ENCODE data around the gene WASL. TPM values are rescaled to one million over a fixed set of nuclear protein-coding genes. Genes with fewer than 3 reads are reported as not detected.

The WASL gene
- total RNA-seq, 1 experiment from 2014 or later = 8.5 TPM

GRCh38 chr7:123679614-123680013 lies 69.2 kb downstream of the WASL start:
- H3K27me3 ChIP-seq (ENCODE audit: low read length) = no peaks in the 10 kb centered on the region
- H3K36me3 ChIP-seq (ENCODE audit: low read depth, low read length) = peaks cover 17% of the 10 kb centered on the region; the same call in 1 of the 2 replicates
- H3K4me1 ChIP-seq (ENCODE audit: insufficient read depth, low read length) = no peaks in the 10 kb centered on the region
- no peak overlapping the region for H3K4me3 ChIP-seq (ENCODE audit: low read length)
- H3K9me2 ChIP-seq (replicated peaks; ENCODE audit: low read length) = no peaks in the 10 kb centered on the region
- intact Hi-C loops (cut with micrococcal nuclease) = loop anchor here (5.0 kb wide), 2 partner anchors 92 to 103 kb away; no protein-coding TSS in a partner anchor
- H3K9ac ChIP-seq (ENCODE audit: low read length) = no peak overlapping the region
- H2AFZ ChIP-seq (ENCODE audit: low read length) = no peak overlapping the region
- ATAC-seq (no peak), DNase-seq (no peak)
- ChIA-PET POLR2A (ENCODE audit: unreplicated experiment) (no interaction called here), CTCF (no interaction called here)
- no TSS peak for BruUV-seq (replicated peaks)
- H3K79me2 ChIP-seq (ENCODE audit: low read length) = no peaks in the 10 kb centered on the region
- no peaks in the 10 kb centered on the region for H3K9me3 ChIP-seq (ENCODE audit: low read length)
- H4K20me1 ChIP-seq (ENCODE audit: low read length) = no peaks in the 10 kb centered on the region
- peaks cover 4% of the 10 kb centered on the region for H3F3A ChIP-seq (ENCODE audit: low read length, unreplicated experiment)
- no peak overlapping the region for H3K27ac ChIP-seq (ENCODE audit: low read length)
- TF ChIP-seq, protein P1, sequence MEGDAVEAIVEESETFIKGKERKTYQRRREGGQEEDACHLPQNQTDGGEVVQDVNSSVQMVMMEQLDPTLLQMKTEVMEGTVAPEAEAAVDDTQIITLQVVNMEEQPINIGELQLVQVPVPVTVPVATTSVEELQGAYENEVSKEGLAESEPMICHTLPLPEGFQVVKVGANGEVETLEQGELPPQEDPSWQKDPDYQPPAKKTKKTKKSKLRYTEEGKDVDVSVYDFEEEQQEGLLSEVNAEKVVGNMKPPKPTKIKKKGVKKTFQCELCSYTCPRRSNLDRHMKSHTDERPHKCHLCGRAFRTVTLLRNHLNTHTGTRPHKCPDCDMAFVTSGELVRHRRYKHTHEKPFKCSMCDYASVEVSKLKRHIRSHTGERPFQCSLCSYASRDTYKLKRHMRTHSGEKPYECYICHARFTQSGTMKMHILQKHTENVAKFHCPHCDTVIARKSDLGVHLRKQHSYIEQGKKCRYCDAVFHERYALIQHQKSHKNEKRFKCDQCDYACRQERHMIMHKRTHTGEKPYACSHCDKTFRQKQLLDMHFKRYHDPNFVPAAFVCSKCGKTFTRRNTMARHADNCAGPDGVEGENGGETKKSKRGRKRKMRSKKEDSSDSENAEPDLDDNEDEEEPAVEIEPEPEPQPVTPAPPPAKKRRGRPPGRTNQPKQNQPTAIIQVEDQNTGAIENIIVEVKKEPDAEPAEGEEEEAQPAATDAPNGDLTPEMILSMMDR (conservative IDR thresholded peaks at IDR 0.05; ENCODE audit: low read depth, low read length) = no peak
- no peak for TF ChIP-seq EZH2phosphoT487 (IDR thresholded peaks at IDR 0.05; ENCODE audit: borderline replicate concordance, low read length)
- TF ChIP-seq EZH2 (IDR thresholded peaks at IDR 0.05; ENCODE audit: low read length, unreplicated experiment) = no peak
- H3K4me2 ChIP-seq (ENCODE audit: low read length) = no peak overlapping the region

DNA sequence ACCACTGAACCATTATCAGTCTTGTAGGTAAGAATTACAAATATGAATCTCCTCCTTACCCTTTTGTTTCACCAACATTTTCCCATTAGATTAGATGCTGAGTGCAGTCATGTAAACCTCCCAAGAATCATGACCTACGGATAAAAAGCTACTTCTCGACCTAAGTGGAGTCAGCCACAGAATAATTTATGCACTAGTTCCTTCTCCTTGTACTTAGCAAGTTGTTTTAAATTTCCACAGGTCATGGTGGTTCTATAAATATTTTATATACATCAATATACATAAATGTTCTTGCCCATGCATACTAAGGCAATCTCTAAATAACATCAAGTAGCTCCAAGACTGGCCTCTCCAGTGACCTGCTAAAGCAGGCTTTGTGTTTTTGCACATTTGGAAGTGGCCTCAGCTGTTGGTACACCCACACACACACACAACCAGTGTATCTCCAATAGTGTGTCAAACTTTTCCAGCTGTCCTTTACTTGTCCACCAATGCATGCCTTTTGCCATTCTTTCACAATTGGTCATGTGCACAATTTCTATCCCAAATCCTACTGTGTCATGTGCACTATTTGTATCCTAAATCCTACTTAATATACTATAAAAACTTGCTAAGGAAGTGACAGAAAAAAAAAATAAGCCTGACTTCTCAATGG lies 71.6 kb downstream of the WASL start:
- BruUV-seq (replicated peaks) = no TSS peak
- no peak for DNase-seq
- Histone ChIP-seq H3K27ac (ENCODE audit: low read length) (no peak overlapping the region), H3K4me1 (ENCODE audit: insufficient read depth, low read length) (no peaks in the 10 kb centered on the region), H3K4me2 (ENCODE audit: low read length) (no peak overlapping the region), H3K79me2 (ENCODE audit: low read length) (no peaks in the 10 kb centered on the region), H4K20me1 (ENCODE audit: low read length) (no peaks in the 10 kb centered on the region), H3K27me3 (ENCODE audit: low read length) (no peaks in the 10 kb centered on the region), H3K9me3 (ENCODE audit: low read length) (no peaks in the 10 kb centered on the region), H3K9me2 (replicated peaks; ENCODE audit: low read length) (no peaks in the 10 kb centered on the region), H2AFZ (ENCODE audit: low read length) (no peak overlapping the region), H3F3A (ENCODE audit: low read length, unreplicated experiment) (no peaks in the 10 kb centered on the region), H3K9ac (ENCODE audit: low read length) (no peak overlapping the region), H3K36me3 (ENCODE audit: low read depth, low read length) (peaks cover 10% of the 10 kb centered on the region; the same call in 1 of the 2 replicates), H3K4me3 (ENCODE audit: low read length) (no peak overlapping the region)
- ATAC-seq = no peak
- ChIA-PET POLR2A (ENCODE audit: unreplicated experiment) (no interaction called here), CTCF (no interaction called here)
- intact Hi-C loops (cut with micrococcal nuclease) = no loop called here
- TF ChIP-seq EZH2 (IDR thresholded peaks at IDR 0.05; ENCODE audit: low read length, unreplicated experiment) (no peak), EZH2phosphoT487 (IDR thresholded peaks at IDR 0.05; ENCODE audit: borderline replicate concordance, low read length) (no peak)
- TF ChIP-seq, protein P1 (conservative IDR thresholded peaks at IDR 0.05; ENCODE audit: low read depth, low read length) = no peak

GRCh38 chr7:123675181-123675473 lies 73.7 kb downstream of the WASL start:
- POLR2A ChIA-PET (ENCODE audit: unreplicated experiment) = no interaction called here
- ATAC-seq = no peak

More at GRCh38 chr7:123675181-123675473, 73.7 kb downstream of the WASL start:
- intact Hi-C loops (cut with micrococcal nuclease) = no loop called here
- Histone ChIP-seq H3K9me3 (ENCODE audit: low read length) (no peaks in the 10 kb centered on the region), H3K27ac (ENCODE audit: low read length) (no peak overlapping the region), H4K20me1 (ENCODE audit: low read length) (no peaks in the 10 kb centered on the region), H3K4me3 (ENCODE audit: low read length) (no peak overlapping the region), H3K4me1 (ENCODE audit: insufficient read depth, low read length) (no peaks in the 10 kb centered on the region), H3K9ac (ENCODE audit: low read length) (no peak overlapping the region), H3K9me2 (replicated peaks; ENCODE audit: low read length) (no peaks in the 10 kb centered on the region), H2AFZ (ENCODE audit: low read length) (no peak overlapping the region), H3K36me3 (ENCODE audit: low read depth, low read length) (peaks cover 5% of the 10 kb centered on the region; the same call in 1 of the 2 replicates), H3K79me2 (ENCODE audit: low read length) (no peaks in the 10 kb centered on the region), H3K27me3 (ENCODE audit: low read length) (no peaks in the 10 kb centered on the region), H3K4me2 (ENCODE audit: low read length) (no peak overlapping the region), H3F3A (ENCODE audit: low read length, unreplicated experiment) (no peaks in the 10 kb centered on the region)
- no peak for TF ChIP-seq EZH2 (IDR thresholded peaks at IDR 0.05; ENCODE audit: low read length, unreplicated experiment)
- TF ChIP-seq, protein P1 (conservative IDR thresholded peaks at IDR 0.05; ENCODE audit: low read depth, low read length) = no peak
- no peak for TF ChIP-seq EZH2phosphoT487 (IDR thresholded peaks at IDR 0.05; ENCODE audit: borderline replicate concordance, low read length)
- DNase-seq = no peak
- BruUV-seq (replicated peaks) = no TSS peak
- CTCF ChIA-PET = no interaction called here
